ENCODE results near the gene AMMECR1.
"Not testable (repeated sequence)": the region's sequence is repeated elsewhere in the genome, so short reads cannot be mapped to it uniquely, and the experiment has no call there.

The AMMECR1 gene

DNA sequence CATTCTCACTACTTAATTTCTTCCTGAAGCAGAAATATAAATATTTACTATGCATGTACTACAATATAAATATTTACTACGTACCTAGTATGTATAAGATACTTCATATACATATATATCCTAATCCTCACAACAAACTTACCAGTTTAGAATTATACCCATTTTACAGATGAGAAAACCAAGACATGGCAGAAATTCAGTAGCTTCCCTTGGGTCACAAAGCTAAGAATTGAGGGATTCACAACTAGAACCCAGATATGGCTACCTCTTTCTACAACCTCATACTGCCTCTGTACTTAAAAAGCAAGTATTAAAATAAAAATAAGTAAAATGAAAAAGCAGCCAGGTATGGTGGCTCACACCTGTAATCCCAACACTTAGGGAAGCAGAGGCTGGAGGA is 65.9 kb downstream of the AMMECR1 start:
- no peak for DNase-seq

DNA sequence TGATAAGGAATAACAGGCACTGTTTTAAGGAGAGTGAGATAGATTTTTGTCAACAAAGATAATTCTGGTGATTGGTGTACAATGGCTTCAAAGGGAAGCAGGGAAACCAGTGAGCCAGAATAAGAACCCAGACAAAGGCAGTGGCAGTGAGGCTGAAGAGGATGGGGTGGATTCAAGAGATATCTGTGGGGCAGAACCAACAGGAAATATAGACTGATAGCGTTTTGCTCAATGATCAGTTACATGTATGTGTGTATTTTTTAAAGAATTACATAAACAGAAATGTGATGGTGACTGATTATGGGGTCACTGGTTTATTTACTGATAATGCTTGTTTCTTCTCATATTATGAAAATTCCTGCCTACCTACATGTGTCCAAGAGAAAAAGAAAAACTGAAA is 66.4 kb downstream of the AMMECR1 start:
- no peak for DNase-seq

- no peak for DNase-seq
These were observed 67.0 kb downstream of the AMMECR1 start for GRCh38 chrX:110250847-110251246.

- no peak for DNase-seq
These were observed 69.3 kb downstream of the AMMECR1 start for GRCh38 chrX:110248578-110248977.

GRCh38 chrX:110245011-110245410 is 72.9 kb downstream of the AMMECR1 start:
- DNase-seq: no peak

DNA sequence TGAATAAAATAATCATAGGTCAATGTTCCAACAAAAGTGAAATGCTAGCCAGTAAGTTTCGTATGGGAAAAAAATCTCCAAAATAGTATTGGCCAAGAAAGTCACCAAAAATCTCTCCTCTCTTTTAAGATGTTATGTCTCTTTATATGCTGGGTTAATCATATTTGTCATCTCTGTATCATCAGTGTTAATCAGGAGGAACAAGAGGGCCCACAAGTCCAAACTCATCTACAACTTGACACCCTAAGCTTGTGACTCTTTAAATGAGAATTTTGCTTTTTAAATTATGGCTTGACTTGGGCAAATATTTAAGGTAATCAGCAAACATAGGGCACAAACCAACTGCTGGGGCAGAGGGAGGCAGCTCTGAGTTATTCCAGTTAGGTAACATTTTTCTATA is 75.5 kb downstream of the AMMECR1 start:
- no peak for DNase-seq

DNA sequence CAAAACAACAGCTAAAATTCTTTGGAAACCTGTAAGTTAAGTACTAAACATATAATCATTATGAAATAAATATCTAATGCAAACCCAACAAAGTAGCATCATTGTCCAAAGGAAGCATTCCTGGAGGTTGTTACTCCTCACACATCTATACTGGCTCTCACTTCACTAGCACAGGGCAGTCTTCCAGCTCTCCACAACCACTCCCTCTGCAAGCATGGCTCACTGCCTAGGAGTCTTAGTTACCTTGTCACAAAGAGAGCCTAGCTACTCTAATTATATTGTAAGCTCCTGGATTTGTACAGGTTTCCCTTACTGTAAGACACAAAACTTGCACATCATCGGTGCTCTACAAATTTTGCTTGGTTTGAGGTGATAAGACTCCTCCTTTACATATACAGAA is 76.1 kb downstream of the AMMECR1 start:
- DNase-seq: no peak

DNA sequence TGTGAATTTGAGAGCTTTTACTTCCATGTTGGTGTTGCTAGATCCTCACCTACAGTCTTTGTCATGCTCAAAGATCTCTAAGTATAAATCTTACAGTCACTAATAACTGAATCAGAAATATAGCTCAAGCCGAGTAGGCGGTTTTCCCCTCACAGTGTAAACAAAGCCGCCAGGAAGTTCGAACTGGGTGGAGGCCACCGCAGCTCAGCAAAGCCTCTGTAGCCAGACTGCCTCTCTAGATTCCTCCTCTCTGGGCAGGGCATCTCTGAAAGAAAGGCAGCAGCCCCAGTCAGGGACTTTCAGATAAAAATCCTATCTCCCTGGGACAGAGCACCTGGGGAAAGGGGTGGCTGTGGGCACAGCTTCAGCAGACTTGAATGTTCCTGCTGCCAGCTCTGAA is 79.6 kb downstream of the AMMECR1 start:
- DNase-seq: not testable (repeated sequence)

GRCh38 chrX:110231485-110231884 is 86.4 kb downstream of the AMMECR1 start:
- DNase-seq: not testable (repeated sequence)

GRCh38 chrX:110229497-110230111 is 88.3 kb downstream of the AMMECR1 start:
- not testable (repeated sequence) for DNase-seq

- DNase-seq: no peak
These were observed 89.4 kb downstream of the AMMECR1 start for GRCh38 chrX:110228453-110228852.

GRCh38 chrX:110226931-110227330 is 91.0 kb downstream of the AMMECR1 start:
- DNase-seq: no peak

DNA sequence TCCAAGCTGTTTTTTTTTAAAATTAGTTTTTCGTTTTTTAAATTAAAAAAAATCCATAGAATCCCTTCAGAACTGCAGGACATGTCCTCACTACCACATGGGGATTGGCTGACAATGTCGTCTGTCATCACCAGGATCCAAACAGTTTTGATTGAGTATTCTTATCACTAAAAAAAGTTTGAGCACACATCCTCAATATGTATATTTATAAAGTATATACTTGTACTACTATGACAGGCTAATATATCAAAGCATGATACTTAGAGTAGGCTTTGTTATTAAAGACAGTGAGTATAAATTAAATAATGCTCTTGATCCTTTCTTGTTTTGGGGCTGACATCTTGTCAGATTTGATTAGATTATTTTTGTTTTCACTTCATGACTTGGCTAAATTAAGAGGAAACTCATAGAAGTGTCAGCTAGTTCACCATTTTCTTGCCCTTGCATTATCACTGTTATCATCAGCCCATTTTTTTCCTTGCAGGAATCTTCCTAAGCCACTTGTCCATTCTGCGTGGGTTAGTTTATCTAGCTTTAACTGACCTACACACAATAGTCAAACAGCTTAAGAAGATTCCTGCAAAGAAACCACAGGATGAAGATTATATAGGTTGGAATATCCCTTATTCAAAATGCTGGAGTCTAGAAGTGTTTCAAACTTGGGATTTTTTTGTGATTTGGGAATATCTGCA is 92.8 kb downstream of the AMMECR1 start:
- no peak for DNase-seq

DNA sequence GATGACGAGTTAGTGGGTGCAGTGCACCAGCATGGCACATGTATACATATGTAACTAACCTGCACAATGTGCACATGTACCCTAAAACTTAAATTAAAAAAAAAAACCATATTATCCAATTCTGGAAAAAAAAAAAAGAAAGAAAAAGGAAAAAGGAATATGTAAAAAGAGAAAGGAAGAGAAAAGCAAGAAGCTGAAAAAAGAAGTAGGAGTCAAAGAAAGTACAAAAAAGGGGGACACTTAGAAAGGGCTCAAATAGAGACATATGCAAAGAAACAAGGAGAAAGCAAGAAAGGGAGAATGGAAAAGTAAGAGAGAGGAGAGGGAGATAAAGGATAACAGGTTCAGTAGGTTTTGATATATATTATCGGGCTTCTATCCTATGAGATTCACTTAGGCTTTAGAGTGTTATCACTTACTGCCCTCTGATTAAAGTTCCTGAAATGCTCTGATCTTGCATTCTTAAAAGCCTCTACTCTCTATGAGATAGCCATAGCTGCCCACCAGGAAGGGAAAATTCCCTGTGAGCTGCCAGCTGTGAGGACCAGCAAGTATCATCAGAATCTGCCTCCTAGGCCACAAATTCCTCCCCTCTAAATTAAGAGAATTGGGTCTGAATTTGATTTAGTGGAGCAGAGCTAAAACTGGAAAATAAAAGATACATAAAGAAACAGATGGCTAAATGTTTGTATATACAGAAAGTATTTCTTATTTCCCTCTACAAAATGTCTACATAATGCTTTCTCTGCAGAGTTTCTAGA is 95.2 kb downstream of the AMMECR1 start:
- DNase-seq: no peak

GRCh38 chrX:110219920-110220319 is 98.0 kb downstream of the AMMECR1 start:
- no peak for DNase-seq

- DNase-seq: no peak
These were observed 99.3 kb downstream of the AMMECR1 start for GRCh38 chrX:110218591-110218990.

- DNase-seq: no peak
These were observed 101.9 kb downstream of the AMMECR1 start for GRCh38 chrX:110216027-110216426.

DNA sequence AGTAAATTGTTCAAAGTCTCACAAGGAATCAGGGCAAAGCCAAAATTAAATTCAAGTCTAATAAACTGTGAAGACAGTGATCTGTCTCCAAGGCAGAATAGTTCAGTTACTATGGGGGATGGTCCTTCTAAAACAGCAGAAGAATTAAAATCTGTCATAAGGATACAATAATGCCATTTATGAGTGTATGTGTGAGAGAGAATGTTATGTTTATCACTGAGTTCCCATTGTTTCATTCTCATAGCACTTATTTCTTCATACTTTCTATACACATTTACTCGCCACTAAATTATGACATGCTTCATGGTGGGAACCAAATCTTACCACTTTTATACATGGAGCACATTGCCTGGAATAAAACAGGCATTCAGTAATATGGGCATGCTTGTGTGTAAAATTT is 102.5 kb downstream of the AMMECR1 start:
- DNase-seq: no peak

DNA sequence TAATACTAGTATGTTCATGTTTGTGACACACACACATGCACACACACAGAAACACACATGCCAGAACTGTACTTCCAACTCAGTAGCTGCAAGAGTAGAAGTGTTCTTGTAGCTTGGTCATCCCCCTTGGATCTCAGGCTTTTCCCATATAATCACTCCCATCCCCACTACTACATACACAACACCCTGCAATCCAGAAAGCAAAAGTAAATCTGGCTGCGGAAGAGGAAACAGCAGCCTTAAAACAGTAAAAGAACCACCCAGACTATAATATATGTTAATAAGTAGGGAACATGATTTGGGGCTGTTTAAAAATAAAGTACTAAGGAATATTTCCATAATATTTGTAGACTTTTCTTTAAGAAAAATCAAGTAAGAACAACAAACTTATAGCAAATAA is 103.2 kb downstream of the AMMECR1 start:
- DNase-seq: no peak

DNA sequence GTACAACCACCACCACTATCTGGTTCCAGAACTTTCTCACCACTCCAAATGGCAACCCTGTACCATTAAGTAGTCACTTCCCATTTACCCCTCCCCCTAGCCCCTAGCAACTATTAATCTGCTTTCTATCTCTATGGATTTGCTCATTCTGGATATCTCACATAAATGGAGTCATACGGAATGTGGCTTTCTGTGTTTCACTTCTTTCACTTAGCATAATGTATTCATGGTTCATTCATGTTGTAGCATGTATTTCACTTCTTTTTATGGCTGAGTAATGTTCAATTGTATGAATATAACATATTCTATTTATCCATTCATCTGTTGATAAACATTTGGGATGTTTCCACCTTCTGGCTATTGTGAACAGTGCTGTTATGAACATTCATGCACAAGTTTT is 104.7 kb downstream of the AMMECR1 start:
- DNase-seq: no peak

- no peak for DNase-seq
These were observed 105.6 kb downstream of the AMMECR1 start for GRCh38 chrX:110212299-110212698.

DNA sequence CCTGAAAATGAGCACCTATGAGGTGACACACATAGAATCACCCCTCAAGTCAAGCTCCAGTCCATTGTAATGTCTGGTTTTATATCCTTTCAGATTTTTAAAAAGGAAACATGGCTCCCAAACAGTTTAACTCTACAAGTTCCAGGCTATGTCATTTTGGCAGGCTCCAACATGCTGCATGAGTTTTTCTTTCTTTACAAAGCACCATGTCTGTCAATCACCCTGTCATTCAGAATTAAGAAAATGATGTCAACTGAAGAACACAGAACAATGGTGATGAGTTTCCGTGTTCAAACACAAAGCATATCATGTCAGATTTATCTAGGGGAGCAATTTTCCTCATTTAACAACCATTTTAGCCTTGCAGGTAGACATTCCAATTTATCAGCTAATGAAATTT is 106.5 kb downstream of the AMMECR1 start:
- DNase-seq: no peak

DNA sequence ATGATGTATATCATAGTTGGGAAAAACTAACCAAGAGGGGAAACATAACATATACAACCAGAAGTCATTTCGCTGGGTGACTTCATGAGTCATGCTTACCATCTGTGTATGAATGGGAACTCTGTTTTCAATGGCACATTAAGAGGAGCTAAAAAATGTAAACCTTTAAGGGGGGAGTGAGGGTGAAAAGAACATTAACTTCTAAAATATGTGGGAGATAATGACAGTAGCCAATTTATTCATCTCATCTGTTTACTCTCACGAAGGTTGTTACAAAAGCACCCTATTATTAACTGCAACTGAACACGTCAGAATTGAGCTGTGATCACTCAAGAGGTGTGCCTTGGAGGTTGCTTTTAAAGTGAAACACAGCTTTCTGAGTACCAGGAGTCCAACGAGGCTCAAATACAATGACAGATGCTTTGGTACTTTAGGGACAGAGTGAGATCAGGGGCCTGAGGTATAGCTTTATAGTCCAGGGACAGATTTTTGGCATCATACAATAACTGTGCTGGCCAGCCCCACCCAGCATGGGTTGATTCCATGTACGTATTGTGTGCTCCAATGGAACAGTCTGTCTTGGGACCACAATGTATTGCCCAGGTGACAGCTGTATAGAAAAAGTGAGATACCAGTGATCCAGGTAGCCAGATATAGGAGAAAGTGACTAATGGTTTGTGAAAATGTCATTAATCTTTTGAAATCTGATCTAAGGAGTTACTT is 107.3 kb downstream of the AMMECR1 start:
- DNase-seq: no peak

GRCh38 chrX:110208092-110208491 is 109.8 kb downstream of the AMMECR1 start:
- no peak for DNase-seq

All from NCI-H1092 (cell line).